Measurements from ENCODE around the gene PAM16. TPM values are rescaled to one million over a fixed set of nuclear protein-coding genes. Genes with fewer than 3 reads are reported as not detected.
A peak's percentile ranks its signal among the peaks of the same experiment; 100 is the strongest.
"Not testable (repeated sequence)": the region's sequence is repeated elsewhere in the genome, so short reads cannot be mapped to it uniquely, and the experiment has no call there.

Gene PAM16
- total RNA-seq, 1 donor = 20.2 TPM

GRCh38 chr16:4350365-4350786 lies 745 bp downstream of the PAM16 start:
- H3K4me3 ChIP-seq (ENCODE audit: low read depth, low read length) = peak overlapping the region; percentile 89
- no peak for TF ChIP-seq CTCF (IDR thresholded peaks at IDR 0.05; ENCODE audit: insufficient read depth, low read length)
- DNase-seq (ENCODE audit: low read depth) = no peak

- H3K4me3 ChIP-seq (ENCODE audit: low read depth, low read length) = no peak overlapping the region
- TF ChIP-seq CTCF (IDR thresholded peaks at IDR 0.05; ENCODE audit: insufficient read depth, low read length) = no peak
- DNase-seq (ENCODE audit: low read depth) = no peak
Measured at GRCh38 chr16:4349332-4349731, 1.8 kb downstream of the PAM16 start.

GRCh38 chr16:4347765-4348509 lies 3.2 kb downstream of the PAM16 start:
- H3K4me3 ChIP-seq (ENCODE audit: low read depth, low read length) = no peak overlapping the region
- DNase-seq (ENCODE audit: low read depth) = no peak
- TF ChIP-seq CTCF (IDR thresholded peaks at IDR 0.05; ENCODE audit: insufficient read depth, low read length) = no peak

GRCh38 chr16:4347010-4347409 lies 4.1 kb downstream of the PAM16 start:
- no peak overlapping the region for H3K4me3 ChIP-seq (ENCODE audit: low read depth, low read length)
- no peak for TF ChIP-seq CTCF (IDR thresholded peaks at IDR 0.05; ENCODE audit: insufficient read depth, low read length)
- no peak for DNase-seq (ENCODE audit: low read depth)

GRCh38 chr16:4345836-4346781 lies 5.0 kb downstream of the PAM16 start:
- DNase-seq (ENCODE audit: low read depth) = no peak
- no peak overlapping the region for H3K4me3 ChIP-seq (ENCODE audit: low read depth, low read length)
- no peak for TF ChIP-seq CTCF (IDR thresholded peaks at IDR 0.05; ENCODE audit: insufficient read depth, low read length)

GRCh38 chr16:4344983-4345835 lies 5.9 kb downstream of the PAM16 start:
- no peak for DNase-seq (ENCODE audit: low read depth)
- H3K4me3 ChIP-seq (ENCODE audit: low read depth, low read length) = no peak overlapping the region

GRCh38 chr16:4344300-4344982 lies 6.7 kb downstream of the PAM16 start:
- H3K4me3 ChIP-seq (ENCODE audit: low read depth, low read length) = not testable (repeated sequence)
- peak; percentile 32 for DNase-seq (ENCODE audit: low read depth)

More at GRCh38 chr16:4344983-4345835, 5.9 kb downstream of the PAM16 start:
- TF ChIP-seq CTCF (IDR thresholded peaks at IDR 0.05; ENCODE audit: insufficient read depth, low read length) = no peak
